ENCODE data around the gene DEAF1.
"Not testable (repeated sequence)": the region's sequence is repeated elsewhere in the genome, so short reads cannot be mapped to it uniquely, and the experiment has no call there.

The DEAF1 gene

GRCh38 chr11:679271-680207, 15.5 kb downstream of the DEAF1 start:
- no peak for DNase-seq

DNA sequence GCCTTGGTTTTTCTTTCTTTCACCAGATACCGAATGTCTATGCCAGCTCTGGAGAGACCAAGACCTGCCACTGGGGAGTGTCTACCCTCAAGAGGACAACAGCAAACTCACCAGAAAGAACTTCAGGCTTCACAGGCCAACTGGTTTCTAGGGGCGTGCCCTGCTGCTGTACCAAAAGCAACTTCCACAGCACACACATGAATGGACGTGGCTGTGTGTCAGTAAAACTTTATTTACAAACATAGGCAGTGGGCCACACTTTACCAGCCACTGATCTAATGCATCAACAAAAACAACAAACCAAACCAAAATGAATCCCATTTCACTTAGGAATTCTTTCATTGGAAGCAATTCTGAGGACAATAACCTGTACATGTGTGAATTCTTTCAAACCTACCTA, 16.7 kb downstream of the DEAF1 start:
- no peak for DNase-seq

DNA sequence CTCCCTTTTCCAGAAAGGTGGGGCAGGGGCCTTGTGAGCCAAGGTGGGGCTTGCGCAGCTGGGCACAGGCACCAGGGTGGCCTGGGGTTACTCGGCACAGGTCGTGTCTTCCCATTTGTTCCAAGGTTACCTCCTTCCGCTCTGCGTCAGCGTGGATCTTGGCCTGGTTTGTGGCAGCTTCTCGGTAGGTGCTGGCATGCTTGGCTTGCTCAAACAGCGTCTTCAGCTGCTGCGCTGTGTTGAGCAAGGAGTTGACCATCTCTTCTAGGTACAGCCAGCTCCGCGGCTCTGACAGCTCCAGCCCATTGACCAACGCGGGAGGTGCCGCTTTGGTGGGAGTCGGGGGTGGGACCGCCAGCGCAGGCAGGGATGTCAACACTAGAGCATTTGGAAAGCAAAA, 20.6 kb downstream of the DEAF1 start:
- no peak for DNase-seq

- DNase-seq = no peak
These were observed 21.2 kb downstream of the DEAF1 start for GRCh38 chr11:673866-674265.

- no peak for DNase-seq
These were observed 29.2 kb downstream of the DEAF1 start for GRCh38 chr11:665704-666281.

GRCh38 chr11:665062-665703, 29.8 kb downstream of the DEAF1 start:
- DNase-seq = no peak

- peak; percentile 16 to 67 for DNase-seq
These were observed 32.2 kb downstream of the DEAF1 start for GRCh38 chr11:662689-663274.

- DNase-seq = no peak
These were observed 34.2 kb downstream of the DEAF1 start for GRCh38 chr11:660681-661444.

GRCh38 chr11:660281-660680, 34.7 kb downstream of the DEAF1 start:
- no peak for DNase-seq

GRCh38 chr11:659532-660085, 35.4 kb downstream of the DEAF1 start:
- DNase-seq = no peak

GRCh38 chr11:657691-658126, 37.3 kb downstream of the DEAF1 start:
- no peak for DNase-seq

GRCh38 chr11:656866-657265, 38.2 kb downstream of the DEAF1 start:
- no peak for DNase-seq

DNA sequence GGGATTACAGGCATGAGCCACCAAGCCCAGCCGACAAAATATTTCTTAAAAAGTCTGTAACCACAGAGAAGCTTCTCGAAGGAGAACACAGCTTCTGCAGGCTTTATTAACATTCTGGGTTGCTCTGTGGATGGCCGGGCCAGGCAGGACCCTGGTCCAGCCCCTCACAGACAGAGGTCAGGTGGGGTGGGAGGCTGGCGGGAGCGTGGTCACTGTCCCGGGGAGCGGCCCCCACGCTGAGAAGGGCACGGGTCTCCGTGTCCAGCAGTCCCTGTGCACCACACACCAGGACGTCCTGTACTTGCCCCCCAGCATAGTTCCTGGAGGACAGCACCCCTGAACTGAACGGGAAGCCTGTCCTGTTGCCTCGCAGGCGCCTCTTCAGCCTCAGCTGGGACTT, 38.6 kb downstream of the DEAF1 start:
- no peak for DNase-seq

GRCh38 chr11:655036-655726, 39.8 kb downstream of the DEAF1 start:
- no peak for DNase-seq

- DNase-seq = not testable (repeated sequence)
These were observed 40.6 kb downstream of the DEAF1 start for GRCh38 chr11:654444-654843.

DNA sequence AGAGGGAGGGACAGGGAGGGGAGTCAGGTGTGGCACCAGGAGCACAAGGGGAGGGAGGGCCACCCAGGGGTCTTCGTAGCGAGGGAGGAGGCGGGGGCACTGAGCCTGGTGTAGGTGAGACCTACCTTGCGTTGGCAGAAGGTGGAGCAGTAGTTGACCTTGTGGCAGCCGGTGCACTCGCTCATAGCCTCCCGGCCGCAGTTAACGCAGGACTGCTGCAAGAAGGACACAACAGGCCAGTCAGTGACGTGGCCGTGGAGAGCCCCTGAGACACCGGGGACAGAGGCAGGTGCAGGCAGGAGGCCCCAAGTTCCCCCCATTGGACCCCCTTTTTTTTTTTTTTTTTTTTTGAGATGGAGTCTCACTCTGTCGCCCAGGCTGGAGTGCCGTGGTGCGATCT, 41.2 kb downstream of the DEAF1 start:
- DNase-seq = no peak

GRCh38 chr11:653136-653535, 41.9 kb downstream of the DEAF1 start:
- DNase-seq = peak in 1 of 2 donors; percentile 14

DNA sequence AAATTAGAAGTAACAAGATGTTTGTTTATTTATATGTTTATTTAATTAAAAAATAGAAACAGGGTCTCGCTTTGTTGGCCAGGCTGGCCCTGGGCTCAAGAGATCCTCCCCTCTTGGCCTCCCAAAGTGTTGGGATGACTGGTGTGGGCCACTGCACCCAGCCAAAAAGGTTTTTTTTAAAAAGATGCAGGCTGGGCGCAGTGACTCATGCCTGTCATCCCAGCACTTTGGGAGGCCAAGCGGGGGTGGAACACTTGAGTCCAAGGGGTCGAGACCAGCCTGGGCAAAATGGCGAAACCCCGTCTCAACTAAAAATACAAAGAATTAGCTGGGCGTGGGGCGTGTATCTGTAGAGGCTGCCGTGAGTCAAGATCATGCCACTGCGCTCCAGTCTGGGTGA, 44.5 kb downstream of the DEAF1 start:
- DNase-seq = no peak

DNA sequence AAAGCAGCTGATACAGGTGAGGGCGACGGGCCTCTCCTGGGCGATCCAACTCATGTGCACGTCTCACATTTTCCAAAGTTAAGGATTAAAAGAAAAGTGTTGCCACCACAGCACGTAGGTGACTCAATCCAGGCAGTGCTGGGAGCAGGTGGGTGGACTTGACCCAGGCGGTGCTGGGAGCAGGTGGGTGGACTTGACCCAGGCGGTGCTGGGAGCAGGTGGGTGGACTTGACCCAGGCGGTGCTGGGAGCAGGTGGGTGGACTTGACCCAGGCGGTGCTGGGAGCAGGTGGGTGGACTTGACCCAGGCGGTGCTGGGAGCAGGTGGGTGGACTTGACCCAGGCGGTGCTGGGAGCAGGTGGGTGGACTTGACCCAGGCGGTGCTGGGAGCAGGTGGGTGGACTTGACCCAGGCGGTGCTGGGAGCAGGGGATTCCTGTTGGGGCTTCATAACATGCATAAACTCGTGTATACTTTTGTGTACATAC, 47.3 kb downstream of the DEAF1 start:
- not testable (repeated sequence) for DNase-seq

- no peak for DNase-seq
These were observed 48.8 kb downstream of the DEAF1 start for GRCh38 chr11:646214-646613.

- no peak for DNase-seq
These were observed 49.5 kb downstream of the DEAF1 start for GRCh38 chr11:645536-645935.

Measured in inflammatory macrophage treated with lipopolysaccharide for 1 hour (primary cell).